Activated naive CD8-positive, alpha-beta T cell treated with anti-CD3 and anti-CD28 coated beads, Interleukin-2, amount 10 ng/mL, durations not matched to agents 7 days and 5 days (primary cell): Measurements from ENCODE around the gene SPATA45. TPM values are rescaled to one million over a fixed set of nuclear protein-coding genes. Genes with fewer than 3 reads are reported as not detected.
"Not testable (repeated sequence)": the region's sequence is repeated elsewhere in the genome, so short reads cannot be mapped to it uniquely, and the experiment has no call there.

Source experiments
- ATAC-seq: fragments of 150-1000 bp; cut with Tn5 transposase; one replicate; pipeline ENCODE4 v1.10.0; 2021; ENCODE audit warnings: low read depth, moderate library complexity
- POLR2A ChIA-PET: fragments of 350-600 bp; sonication (Branson Sonifier 250); formaldehyde crosslinking; loops from one replicate; lab custom pipeline; 2021; ENCODE audit warnings: antibody characterized with exemption; lab: Charles Lee
- DNase-seq: peaks from one replicate; pipeline ENCODE4 v3.0.0; 2021
- H3K27ac Mint-ChIP-seq: one replicate; pipeline ENCODE4 v1.8.0; 2022; ENCODE audit warnings: mild to moderate bottlenecking, mixed read lengths
- H3K27me3 Mint-ChIP-seq: one replicate; pipeline ENCODE4 v1.8.0; 2022; ENCODE audit warnings: mild to moderate bottlenecking, moderate library complexity, mixed read lengths
- H3K36me3 Mint-ChIP-seq: one replicate; pipeline ENCODE4 v1.8.0; 2021; ENCODE audit warnings: mild to moderate bottlenecking, mixed read lengths
- H3K4me1 Mint-ChIP-seq: one replicate; pipeline ENCODE4 v1.8.0; 2021; ENCODE audit warnings: mixed read lengths
- H3K4me3 Mint-ChIP-seq: one replicate; pipeline ENCODE4 v1.8.0; 2022; ENCODE audit warnings: mild to moderate bottlenecking, moderate library complexity, mixed read lengths
- H3K9me3 Mint-ChIP-seq: one replicate; pipeline ENCODE4 v1.8.0; 2021; ENCODE audit warnings: mixed read lengths
- total RNA-seq, 2 experiments: library from RNA; stranded (reverse); gene quantifications; one replicate each; pipeline ENCODE4 v1.2.3, GENCODE V29; 2021

The SPATA45 gene
- total RNA-seq: not detected

- Mint-ChIP-seq H3K27me3 (no peaks in the 10 kb centered on the region), H3K27ac (no peak within 1 kb of the TSS), H3K4me1 (no peaks in the 10 kb centered on the region), H3K4me3 (no peak within 1 kb of the TSS), H3K36me3 (peaks cover 8% of the 10 kb centered on the region), H3K9me3 (peaks cover 2% of the 10 kb centered on the region)
- ATAC-seq: no peak
- no peak for DNase-seq
- POLR2A ChIA-PET: interaction anchor here (0.7 kb wide), 1 partner anchor 10 kb away, joined by 7 read pairs; the partner anchor contains the start of gene FLVCR1
These were observed at the start of gene SPATA45 for GRCh38 chr1:212847549-212847948. SPATA45 (minus strand) TSS chr1:212847649; CDS start chr1:212836149, 11,500 bp downstream.

GRCh38 chr1:212892108-212892507, 44.7 kb upstream of the SPATA45 start:
- Mint-ChIP-seq H3K9me3 (no peaks in the 10 kb centered on the region), H3K27ac (no peak overlapping the region), H3K4me1 (peaks cover 6% of the 10 kb centered on the region), H3K36me3 (peaks cover 56% of the 10 kb centered on the region), H3K4me3 (no peak overlapping the region), H3K27me3 (no peaks in the 10 kb centered on the region)
- ATAC-seq (no peak), DNase-seq (no peak)
- POLR2A ChIA-PET: interaction anchor here (0.5 kb wide), 1 partner anchor 1069 kb away, joined by 3 read pairs; no protein-coding TSS in a partner anchor

GRCh38 chr1:212884592-212884991, 37.1 kb upstream of the SPATA45 start:
- no peak for ATAC-seq
- no peak for DNase-seq
- Mint-ChIP-seq H3K27ac (no peak overlapping the region), H3K27me3 (no peaks in the 10 kb centered on the region), H3K4me1 (peaks cover 3% of the 10 kb centered on the region), H3K9me3 (no peaks in the 10 kb centered on the region), H3K4me3 (no peak overlapping the region), H3K36me3 (peaks cover 33% of the 10 kb centered on the region)
- POLR2A ChIA-PET: no interaction called here

DNA sequence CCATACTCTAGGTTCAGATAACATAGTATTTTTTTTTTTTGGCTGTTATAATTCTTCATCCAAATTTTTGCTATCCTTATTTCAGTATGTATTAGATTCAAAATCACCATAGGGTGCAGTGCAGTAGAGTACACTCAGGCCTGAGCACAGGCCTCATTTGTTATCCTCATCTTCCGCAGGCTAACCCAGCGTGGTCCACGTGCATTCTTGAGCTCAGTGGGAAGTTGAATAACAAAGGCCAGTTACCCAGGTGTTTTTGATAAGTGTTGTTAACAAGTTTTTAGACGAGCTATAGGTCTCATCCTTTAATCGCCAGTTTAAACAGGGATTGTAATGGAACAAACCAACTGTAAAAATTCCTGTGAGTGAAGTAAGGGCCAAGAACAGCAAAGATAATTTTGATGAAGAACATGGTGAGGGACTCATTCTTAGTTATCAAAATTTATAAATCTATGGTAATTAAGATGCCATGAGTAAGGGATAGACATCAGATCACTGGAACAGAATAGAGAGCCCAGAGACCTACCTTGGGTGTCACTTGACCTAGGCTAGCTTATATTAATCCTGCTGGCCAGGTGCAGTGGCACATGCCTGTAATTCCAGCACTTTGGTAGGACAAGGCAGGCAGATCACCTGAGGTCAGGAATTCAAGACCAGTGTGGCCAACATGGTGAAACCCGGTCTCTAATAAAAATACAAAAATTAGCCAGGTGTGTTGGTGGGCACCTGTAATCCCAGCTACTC, 32.7 kb upstream of the SPATA45 start:
- ATAC-seq (no peak), DNase-seq (no peak)
- no peaks in the 10 kb centered on the region for H3K9me3 Mint-ChIP-seq
- H3K27ac Mint-ChIP-seq: no peak overlapping the region
- peaks cover 2% of the 10 kb centered on the region for H3K4me1 Mint-ChIP-seq
- H3K27me3 Mint-ChIP-seq: no peaks in the 10 kb centered on the region
- peaks cover 25% of the 10 kb centered on the region for H3K36me3 Mint-ChIP-seq
- POLR2A ChIA-PET: interaction anchor here (0.6 kb wide), 1 partner anchor 23 kb away, joined by 6 read pairs; no protein-coding TSS in a partner anchor
- no peak overlapping the region for H3K4me3 Mint-ChIP-seq

- H3K4me3 Mint-ChIP-seq: no peak overlapping the region
- peaks cover 29% of the 10 kb centered on the region for H3K36me3 Mint-ChIP-seq
- no peak for ATAC-seq
- no peaks in the 10 kb centered on the region for H3K9me3 Mint-ChIP-seq
- H3K4me1 Mint-ChIP-seq: peaks cover 2% of the 10 kb centered on the region
- no peak overlapping the region for H3K27ac Mint-ChIP-seq
- DNase-seq: no peak
- no peaks in the 10 kb centered on the region for H3K27me3 Mint-ChIP-seq
- POLR2A ChIA-PET: interaction anchor here (0.7 kb wide), 1 partner anchor 20 kb away, joined by 3 read pairs; no protein-coding TSS in a partner anchor
These were observed 31.0 kb upstream of the SPATA45 start for GRCh38 chr1:212878418-212878817.

GRCh38 chr1:212873518-212873917, 26.1 kb upstream of the SPATA45 start:
- POLR2A ChIA-PET: no interaction called here

DNA sequence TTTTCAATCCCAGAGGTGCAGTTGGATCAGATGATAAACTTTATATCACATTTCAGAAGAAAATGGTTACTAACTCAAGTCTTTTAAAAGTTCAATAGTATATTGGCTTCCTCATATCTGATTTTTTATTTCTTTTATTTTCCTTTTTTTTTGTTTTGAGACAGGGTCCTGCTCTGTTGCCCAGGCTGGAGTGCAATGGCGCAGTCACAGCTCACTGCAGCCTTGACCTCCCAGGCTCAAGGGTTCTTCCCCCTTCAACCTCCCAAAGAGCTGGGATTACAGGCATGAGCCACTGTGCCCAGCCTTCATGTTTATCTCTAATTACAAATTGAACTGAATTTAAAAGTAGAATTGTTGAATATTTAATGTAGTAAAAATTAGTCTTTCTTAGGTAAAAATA, 24.5 kb upstream of the SPATA45 start:
- peaks cover 26% of the 10 kb centered on the region for H3K36me3 Mint-ChIP-seq
- POLR2A ChIA-PET: interaction anchor here (1.2 kb wide), 1 partner anchor 14 kb away, joined by 6 read pairs; the partner anchor contains the start of gene FLVCR1
- H3K27ac Mint-ChIP-seq: no peak overlapping the region

More at GRCh38 chr1:212873518-212873917, 26.1 kb upstream of the SPATA45 start:
- H3K4me1 Mint-ChIP-seq: peaks cover 2% of the 10 kb centered on the region
- no peak overlapping the region for H3K4me3 Mint-ChIP-seq
- no peaks in the 10 kb centered on the region for H3K9me3 Mint-ChIP-seq
- ATAC-seq (no peak), DNase-seq (no peak)
- no peaks in the 10 kb centered on the region for H3K27me3 Mint-ChIP-seq
- peaks cover 30% of the 10 kb centered on the region for H3K36me3 Mint-ChIP-seq
- no peak overlapping the region for H3K27ac Mint-ChIP-seq

GRCh38 chr1:212867192-212867591, 19.7 kb upstream of the SPATA45 start:
- no peak for DNase-seq
- no peak for ATAC-seq
- H3K4me3 Mint-ChIP-seq: no peak overlapping the region
- H3K4me1 Mint-ChIP-seq: peaks cover 12% of the 10 kb centered on the region
- POLR2A ChIA-PET: no interaction called here
- H3K27me3 Mint-ChIP-seq: no peaks in the 10 kb centered on the region
- no peak overlapping the region for H3K27ac Mint-ChIP-seq
- no peaks in the 10 kb centered on the region for H3K9me3 Mint-ChIP-seq
- peaks cover 21% of the 10 kb centered on the region for H3K36me3 Mint-ChIP-seq

More for the DNA sequence above, 24.5 kb upstream of the SPATA45 start:
- Mint-ChIP-seq H3K9me3 (no peaks in the 10 kb centered on the region), H3K4me1 (peaks cover 2% of the 10 kb centered on the region), H3K27me3 (no peaks in the 10 kb centered on the region), H3K4me3 (no peak overlapping the region)
- no peak for ATAC-seq
- DNase-seq: no peak

GRCh38 chr1:212864201-212864600, 16.8 kb upstream of the SPATA45 start:
- Mint-ChIP-seq H3K4me1 (peaks cover 12% of the 10 kb centered on the region), H3K27me3 (no peaks in the 10 kb centered on the region), H3K9me3 (no peaks in the 10 kb centered on the region), H3K27ac (no peak overlapping the region), H3K4me3 (no peak overlapping the region), H3K36me3 (peaks cover 16% of the 10 kb centered on the region)
- DNase-seq (no peak), ATAC-seq (no peak)
- POLR2A ChIA-PET: no interaction called here

DNA sequence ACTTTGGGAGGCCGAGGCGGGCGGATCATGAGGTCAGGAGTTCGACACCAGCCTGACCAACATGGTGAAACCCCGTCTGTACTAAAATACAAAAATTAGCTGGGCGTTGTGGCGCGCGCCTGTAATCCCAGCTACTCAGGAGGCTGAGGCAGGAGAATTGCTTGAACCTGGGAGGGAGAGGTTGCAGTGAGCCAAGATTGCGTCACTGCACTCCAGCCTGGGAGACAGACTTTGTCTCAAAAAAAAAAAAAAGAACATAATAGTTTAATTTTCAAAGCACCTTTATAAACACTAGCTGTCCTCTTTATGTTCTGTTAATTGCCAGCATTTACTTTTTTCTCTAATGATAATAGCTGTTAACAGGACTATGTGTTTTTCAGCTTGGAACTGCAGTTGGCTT, 15.9 kb upstream of the SPATA45 start:
- H3K27ac Mint-ChIP-seq, ATAC-seq, H3K9me3 Mint-ChIP-seq, H3K4me3 Mint-ChIP-seq, DNase-seq, H3K27me3 Mint-ChIP-seq, POLR2A ChIA-PET: not testable (repeated sequence)
- Mint-ChIP-seq H3K36me3 (peaks cover 16% of the 10 kb centered on the region), H3K4me1 (peaks cover 16% of the 10 kb centered on the region)

DNA sequence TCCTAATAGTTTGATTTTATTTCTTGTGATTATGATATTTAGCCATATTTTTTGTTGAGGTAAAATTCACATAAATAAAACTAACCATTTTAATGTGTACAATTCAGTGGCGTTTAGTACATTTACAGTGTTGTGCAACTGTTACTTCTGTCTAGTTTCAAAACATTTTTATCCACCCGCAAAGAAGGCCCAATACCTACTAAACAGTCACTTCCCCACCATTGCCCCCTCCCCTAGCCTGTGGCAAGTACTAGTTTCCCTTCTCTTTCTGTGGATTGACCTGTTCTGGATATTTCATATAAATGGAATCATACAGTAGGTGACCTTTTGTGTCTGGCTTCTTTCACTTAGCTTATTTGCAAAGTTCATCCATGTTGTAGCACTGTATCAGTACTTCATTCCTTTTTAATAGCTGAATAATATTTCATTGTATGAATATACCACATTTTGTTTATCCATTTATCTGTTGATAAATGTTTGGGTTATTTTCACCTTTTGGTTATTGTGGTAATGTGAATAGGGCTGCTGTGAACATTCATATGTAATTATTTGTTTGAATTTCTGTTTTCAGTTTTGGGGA, 14.8 kb upstream of the SPATA45 start:
- ATAC-seq: no peak
- no peak for DNase-seq
- H3K9me3 Mint-ChIP-seq: no peaks in the 10 kb centered on the region
- H3K36me3 Mint-ChIP-seq: peaks cover 16% of the 10 kb centered on the region
- no peaks in the 10 kb centered on the region for H3K27me3 Mint-ChIP-seq
- no peak overlapping the region for H3K4me3 Mint-ChIP-seq
- peaks cover 16% of the 10 kb centered on the region for H3K4me1 Mint-ChIP-seq
- POLR2A ChIA-PET: no interaction called here
- H3K27ac Mint-ChIP-seq: no peak overlapping the region

- POLR2A ChIA-PET: no interaction called here
These were observed 13.5 kb upstream of the SPATA45 start for GRCh38 chr1:212860713-212861581.

More at GRCh38 chr1:212860713-212861581, 13.5 kb upstream of the SPATA45 start:
- no peak overlapping the region for H3K4me3 Mint-ChIP-seq
- H3K9me3 Mint-ChIP-seq: no peaks in the 10 kb centered on the region
- H3K36me3 Mint-ChIP-seq: peaks cover 11% of the 10 kb centered on the region
- peaks cover 20% of the 10 kb centered on the region for H3K4me1 Mint-ChIP-seq
- ATAC-seq (no peak), DNase-seq (no peak)
- no peaks in the 10 kb centered on the region for H3K27me3 Mint-ChIP-seq
- no peak overlapping the region for H3K27ac Mint-ChIP-seq
